NCI-H2196 treated with DMSO at 0.1 percent for 48 hours (cell line): ENCODE measurements around the gene FILIP1L.

Source experiments
- DNase-seq: peaks from one replicate; lab custom pipeline; 2025; ENCODE audit not compliant: unreplicated experiment; lab: John Stamatoyannopoulos, UW

Gene FILIP1L

GRCh38 chr3:99955773-99956562 lies 158.3 kb downstream of the FILIP1L start:
- DNase-seq, result no peak

GRCh38 chr3:99954914-99955644 lies 159.2 kb downstream of the FILIP1L start:
- no peak for DNase-seq

- DNase-seq, result no peak
Measured at GRCh38 chr3:99953596-99953995, 160.7 kb downstream of the FILIP1L start.

- no peak for DNase-seq
Measured at GRCh38 chr3:99952306-99952705, 162.0 kb downstream of the FILIP1L start.

GRCh38 chr3:99951701-99952100 lies 162.6 kb downstream of the FILIP1L start:
- no peak for DNase-seq

GRCh38 chr3:99950921-99951320 lies 163.4 kb downstream of the FILIP1L start:
- DNase-seq, result no peak

- DNase-seq, result no peak
Measured at GRCh38 chr3:99949956-99950670, 164.2 kb downstream of the FILIP1L start.

GRCh38 chr3:99948467-99949089 lies 165.7 kb downstream of the FILIP1L start:
- no peak for DNase-seq

- no peak for DNase-seq
Measured at GRCh38 chr3:99947356-99947755, 166.9 kb downstream of the FILIP1L start.

- DNase-seq, result no peak
Measured at GRCh38 chr3:99945328-99945995, 168.8 kb downstream of the FILIP1L start.

GRCh38 chr3:99943931-99944761 lies 170.2 kb downstream of the FILIP1L start:
- DNase-seq, result no peak

- DNase-seq, result no peak
Measured at GRCh38 chr3:99941211-99941610, 173.1 kb downstream of the FILIP1L start.

- no peak for DNase-seq
Measured at GRCh38 chr3:99940350-99940749, 174.0 kb downstream of the FILIP1L start.

- no peak for DNase-seq
Measured at GRCh38 chr3:99939876-99940275, 174.4 kb downstream of the FILIP1L start.

- no peak for DNase-seq
Measured at GRCh38 chr3:99938270-99938911, 175.9 kb downstream of the FILIP1L start.

GRCh38 chr3:99934975-99935797 lies 179.1 kb downstream of the FILIP1L start:
- DNase-seq, result no peak

GRCh38 chr3:99933971-99934750 lies 180.1 kb downstream of the FILIP1L start:
- no peak for DNase-seq

- DNase-seq, result no peak
Measured at GRCh38 chr3:99931059-99931458, 183.2 kb downstream of the FILIP1L start.
